GM19463 (cell line): ENCODE results near the gene ZIC4.

Experiments used
- ATAC-seq: cut with Tn5 transposase; IDR thresholded peaks from one replicate; pipeline ENCODE4 v1.9.1; 2021; ENCODE audit warnings: mild to moderate bottlenecking, moderate library complexity; ENCODE audit not compliant: unreplicated experiment

ZIC4 gene

GRCh38 chr3:147418371-147418781, 12.0 kb upstream of the ZIC4 start:
- ATAC-seq, result no peak

GRCh38 chr3:147417551-147418295, 11.4 kb upstream of the ZIC4 start:
- no peak for ATAC-seq

GRCh38 chr3:147416931-147417330, 10.6 kb upstream of the ZIC4 start:
- no peak for ATAC-seq

- ATAC-seq, result no peak
These were observed 9.5 kb upstream of the ZIC4 start for GRCh38 chr3:147415874-147416273.

- no peak for ATAC-seq
These were observed 8.9 kb upstream of the ZIC4 start for GRCh38 chr3:147415286-147415685.

GRCh38 chr3:147414390-147415138, 8.2 kb upstream of the ZIC4 start:
- no peak for ATAC-seq

- ATAC-seq, result no peak
These were observed 7.5 kb upstream of the ZIC4 start for GRCh38 chr3:147413686-147414389.

GRCh38 chr3:147412917-147413685, 6.8 kb upstream of the ZIC4 start:
- ATAC-seq, result no peak

GRCh38 chr3:147412261-147412916, 6.0 kb upstream of the ZIC4 start:
- no peak for ATAC-seq

GRCh38 chr3:147411815-147412241, 5.5 kb upstream of the ZIC4 start:
- ATAC-seq, result no peak

- ATAC-seq, result no peak
These were observed 5.0 kb upstream of the ZIC4 start for GRCh38 chr3:147411238-147411814.

GRCh38 chr3:147410526-147411237, 4.3 kb upstream of the ZIC4 start:
- no peak for ATAC-seq

GRCh38 chr3:147410116-147410525, 3.8 kb upstream of the ZIC4 start:
- no peak for ATAC-seq

GRCh38 chr3:147409143-147410115, 3.1 kb upstream of the ZIC4 start, which contains the start of gene ZIC1:
TSS of gene ZIC1 (plus strand) at chr3:147409365. CDS start at chr3:147410113, 748 bp downstream.
- no peak for ATAC-seq

GRCh38 chr3:147408188-147409100, 2.1 kb upstream of the ZIC4 start:
- no peak for ATAC-seq

- ATAC-seq, result no peak
These were observed 1.3 kb upstream of the ZIC4 start for GRCh38 chr3:147407498-147408187.

- no peak for ATAC-seq
These were observed 763 bp upstream of the ZIC4 start for GRCh38 chr3:147407114-147407497.
